Suprapubic skin (tissue), 4 donors: Measurements from ENCODE around the gene DNAH1. TPM values are rescaled to one million over a fixed set of nuclear protein-coding genes. Genes with fewer than 3 reads are reported as not detected.

ENCODE experiments used
- DNase-seq, 2 donors: peaks; one replicate each; pipeline ENCODE4 v3.0.0-alpha.2; 2019; ENCODE audit warnings: low spot score in 2 of 2
- H3K27ac ChIP-seq: fragments of 200-600 bp; sonication (generic); one replicate; pipeline ENCODE4 v1.5.1; 2019
- H3K27me3 ChIP-seq: fragments of 200-600 bp; sonication (generic); one replicate; pipeline ENCODE4 v1.5.1; 2019
- H3K36me3 ChIP-seq: fragments of 200-600 bp; sonication (generic); one replicate; pipeline ENCODE4 v1.5.1; 2019
- H3K4me1 ChIP-seq: fragments of 200-600 bp; sonication (generic); one replicate; pipeline ENCODE4 v1.5.1; 2019
- H3K4me3 ChIP-seq: fragments of 200-600 bp; sonication (generic); one replicate; pipeline ENCODE4 v1.5.1; 2019; ENCODE audit warnings: mild to moderate bottlenecking
- H3K9me3 ChIP-seq: fragments of 200-600 bp; sonication (generic); one replicate; pipeline ENCODE4 v1.5.1; 2019
- CTCF ChIP-seq, 2 donors: fragments of 200-600 bp in 1 of 2; fragments of 450-650 bp in 1 of 2; sonication (generic) in 1 of 2; IDR thresholded peaks; one replicate each; pipeline ENCODE4 v1.5.1; 2016 to 2019; ENCODE audit warnings: antibody characterized with exemption in 2 of 2, mild to moderate bottlenecking in 1 of 2, moderate library complexity in 1 of 2
- EP300 ChIP-seq: sonication (generic); formaldehyde crosslinking; IDR thresholded peaks from one replicate; pipeline ENCODE4 v1.6.1; 2017; ENCODE audit warnings: antibody characterized with exemption
- POLR2A ChIP-seq, 2 donors: fragments of 450-650 bp; IDR thresholded peaks; one replicate each; pipeline ENCODE4 v1.6.1; 2017; ENCODE audit warnings: antibody characterized with exemption in 2 of 2, mild to moderate bottlenecking in 2 of 2, moderate library complexity in 2 of 2
- POLR2AphosphoS5 ChIP-seq, 3 donors: sonication (generic); formaldehyde crosslinking; IDR thresholded peaks; one replicate each; pipeline ENCODE4 v1.6.1; 2017; ENCODE audit warnings: antibody characterized with exemption in 3 of 3
- WGBS: methylation state at CpG from one replicate; pipeline ENCODE4 v1.1.5; 2018; 5-methylcytosine and 5-hydroxymethylcytosine counted together
- total RNA-seq, 4 donors: library from RNA; depleted of rRNA; stranded (reverse); fragments of >200 nt; gene quantifications; one replicate each; pipeline ENCODE4 v1.1.0, GENCODE V29; 2016

The DNAH1 gene
- total RNA-seq, 4 donors from 2014 or later = 3.4 to 10.1 (median 7.7) TPM

GRCh38 chr3:52393959-52394670 lies 78.0 kb downstream of the DNAH1 start:
- H3K27ac ChIP-seq = no peak overlapping the region
- DNase-seq = no peak
- TF ChIP-seq EP300 (no peak), POLR2AphosphoS5 (IDR thresholded peaks at IDR 0.05) (no peak), POLR2A (IDR thresholded peaks at IDR 0.05) (no peak), CTCF (IDR thresholded peaks at IDR 0.05) (no peak)
- H3K36me3 ChIP-seq = peaks cover 38% of the 10 kb centered on the region
- no peaks in the 10 kb centered on the region for H3K4me1 ChIP-seq
- WGBS = 89% methylated on average over 13 of the region's 18 CpGs
- H3K27me3 ChIP-seq = no peaks in the 10 kb centered on the region
- H3K9me3 ChIP-seq = no peaks in the 10 kb centered on the region
- no peak overlapping the region for H3K4me3 ChIP-seq

GRCh38 chr3:52394751-52395502 lies 78.8 kb downstream of the DNAH1 start:
- DNase-seq = no peak
- Histone ChIP-seq H3K36me3 (peaks cover 42% of the 10 kb centered on the region), H3K9me3 (no peaks in the 10 kb centered on the region)

GRCh38 chr3:52395503-52395865 lies 79.4 kb downstream of the DNAH1 start:
- TF ChIP-seq POLR2A (IDR thresholded peaks at IDR 0.05) (no peak), CTCF (IDR thresholded peaks at IDR 0.05) (no peak), POLR2AphosphoS5 (IDR thresholded peaks at IDR 0.05) (no peak), EP300 (no peak)
- no peaks in the 10 kb centered on the region for H3K27me3 ChIP-seq
- H3K36me3 ChIP-seq = peaks cover 47% of the 10 kb centered on the region
- WGBS = 78% methylated on average over 8 of the region's 8 CpGs
- DNase-seq = no peak
- peaks cover 3% of the 10 kb centered on the region for H3K4me1 ChIP-seq
- H3K9me3 ChIP-seq = no peaks in the 10 kb centered on the region
- H3K27ac ChIP-seq = no peak overlapping the region
- no peak overlapping the region for H3K4me3 ChIP-seq

More at GRCh38 chr3:52394751-52395502, 78.8 kb downstream of the DNAH1 start:
- TF ChIP-seq POLR2AphosphoS5 (IDR thresholded peaks at IDR 0.05) (no peak), POLR2A (IDR thresholded peaks at IDR 0.05) (no peak), CTCF (IDR thresholded peaks at IDR 0.05) (no peak), EP300 (no peak)
- Histone ChIP-seq H3K4me3 (no peak overlapping the region), H3K27me3 (no peaks in the 10 kb centered on the region), H3K27ac (no peak overlapping the region), H3K4me1 (no peaks in the 10 kb centered on the region)
- 91% methylated on average over 8 of the region's 10 CpGs for WGBS

GRCh38 chr3:52396011-52396906 lies 80.1 kb downstream of the DNAH1 start:
- H3K27me3 ChIP-seq = no peaks in the 10 kb centered on the region
- H3K4me1 ChIP-seq = peaks cover 8% of the 10 kb centered on the region
- 93% methylated on average over 21 of the region's 25 CpGs for WGBS
- H3K36me3 ChIP-seq = peaks cover 50% of the 10 kb centered on the region
- TF ChIP-seq POLR2AphosphoS5 (IDR thresholded peaks at IDR 0.05) = no peak
- no peak for TF ChIP-seq POLR2A (IDR thresholded peaks at IDR 0.05)
- TF ChIP-seq CTCF (IDR thresholded peaks at IDR 0.05) = no peak
- no peak for TF ChIP-seq EP300
- H3K4me3 ChIP-seq = no peak overlapping the region
- no peak for DNase-seq
- H3K27ac ChIP-seq = no peak overlapping the region
- no peaks in the 10 kb centered on the region for H3K9me3 ChIP-seq
